ENCODE results near the gene CABP2. TPM values are rescaled to one million over a fixed set of nuclear protein-coding genes. Genes with fewer than 3 reads are reported as not detected.

CABP2 gene
- not detected in 2 replicates for total RNA-seq (2013; cell fraction: nucleolus; rRNA removed)
- total RNA-seq (2014; rRNA removed): not detected in 2 replicates
- not detected in 2 replicates for total RNA-seq (2014; rRNA removed; fragmentation: Illumina TruSeq; extraction: Trizol)
- not detected in 2 replicates for total RNA-seq (2021)
- polyA plus RNA-seq (2011; ENCODE audit: low read depth): not detected
- polyA plus RNA-seq (2011; rRNA removed): not detected in 2 replicates
- not detected in 2 replicates for polyA plus RNA-seq (2011; cell fraction: cytosol; rRNA removed)
- polyA plus RNA-seq (2011; cell fraction: nucleus; rRNA removed): not detected in 2 replicates
- polyA plus RNA-seq (2012): not detected in 2 replicates
- not detected in 2 replicates for polyA plus RNA-seq (2014; fragmentation: Illumina TruSeq; extraction: Trizol)
- not detected for polyA plus RNA-seq (2014; fragmentation: Nextera tagmentation; extraction: Ambion mirVana)
- polyA plus RNA-seq (2014; rRNA removed): not detected in 2 replicates
- not detected for polyA plus RNA-seq (2016; fragmentation: Nextera tagmentation; extraction: Ambion mirVana)
- polyA minus RNA-seq (2011; rRNA and poly(A)+ RNA removed): not detected in 2 replicates
- not detected in 2 replicates for polyA minus RNA-seq (2011; cell fraction: cytosol; rRNA and poly(A)+ RNA removed)
- polyA minus RNA-seq (2011; cell fraction: nucleus; rRNA and poly(A)+ RNA removed): not detected in 2 replicates
- not detected for Bru-seq, nascent RNA
- BruChase-seq, experiment 1, labeled RNA remaining after a 6-hour chase: not detected
- BruChase-seq, experiment 2, labeled RNA remaining after a 2-hour chase: not detected
- long read RNA-seq, experiment 1: 0 reads
- long read RNA-seq, experiment 2: 0 reads

GRCh38 chr11:67522844-67523555 lies at the start of gene CABP2:
Gene CABP2 (minus strand): TSS chr11:67523446. CDS start chr11:67523326, 120 bp downstream.
- Histone ChIP-seq H3K4me2 (ENCODE audit: control insufficient read depth, insufficient read depth) (no peak within 1 kb of the TSS), H3K79me2 (ENCODE audit: control insufficient read depth, insufficient read depth, low read length) (no peaks in the 10 kb centered on the region), H3K36me3 (ENCODE audit: control insufficient read depth in 2 of 2, insufficient read depth in 2 of 2, low read length in 1 of 2) (no peaks in the 10 kb centered on the region), H3K4me3 (no peak within 1 kb of the TSS), H3K9me3 (replicated peaks; ENCODE audit: control insufficient read depth, insufficient read depth, low read length) (no peaks in the 10 kb centered on the region), H3K9ac (ENCODE audit: control insufficient read depth, insufficient read depth, low read length) (no peak within 1 kb of the TSS), H3K4me1 (ENCODE audit: control insufficient read depth, insufficient read depth, low read length) (no peaks in the 10 kb centered on the region), H2AFZ (ENCODE audit: control insufficient read depth, low read depth, low read length) (no peak within 1 kb of the TSS), H3K27me3 (replicated peaks in 1 of 2; ENCODE audit: control insufficient read depth in 2 of 2, insufficient read depth in 2 of 2, low read length in 1 of 2) (no peaks in the 10 kb centered on the region; a peak in 1 of 4 replicates), H4K20me1 (ENCODE audit: control insufficient read depth, insufficient read depth) (no peaks in the 10 kb centered on the region), H3K27ac (ENCODE audit: control insufficient read depth, insufficient read depth) (no peak within 1 kb of the TSS)
- ATAC-seq (no peak), FAIRE-seq (no peak), DNase-seq (ENCODE audit: low read depth, low spot score) (no peak)
- ChIA-PET RAD21 (ENCODE audit: unreplicated experiment) (no interaction called here), POLR2A (no interaction called here), SMC1A (ENCODE audit: uncharacterized antibody, unreplicated experiment) (no interaction called here), CTCF (no interaction called here)
- intact Hi-C loops (cut with micrococcal nuclease; ENCODE audit: unreplicated experiment): no loop called here
- no TSS peak for BruUV-seq (replicated peaks)
- WGBS (ENCODE audit: insufficient coverage, insufficient replicate concordance, low lambda C conversion rate, missing lambda C conversion rate): 52% methylated on average over 15 of the region's 23 CpGs
- in situ Hi-C loops (cut with MboI): no loop called here
- TF ChIP-seq SPI1 (IDR thresholded peaks at IDR 0.05; ENCODE audit: borderline replicate concordance, insufficient read depth, low read depth, low read length) (no peak), STAT1 (conservative IDR thresholded peaks at IDR 0.05) (no peak), SUZ12 (IDR thresholded peaks at IDR 0.05; ENCODE audit: unreplicated experiment) (no peak), E2F8 (IDR thresholded peaks at IDR 0.05; ENCODE audit: low read depth, partially characterized antibody) (no peak), ETV6 (conservative IDR thresholded peaks at IDR 0.05 in 1 of 2, IDR thresholded peaks at IDR 0.05 in 1 of 2; ENCODE audit: borderline replicate concordance in 1 of 2, low read depth in 1 of 2) (no peak), FOXK2 (IDR thresholded peaks at IDR 0.05) (no peak), E2F4 (IDR thresholded peaks at IDR 0.05; ENCODE audit: low read depth, low read length) (no peak), MTA3 (IDR thresholded peaks at IDR 0.05; ENCODE audit: borderline replicate concordance, low read length) (no peak), ZNF274 (IDR thresholded peaks at IDR 0.05; ENCODE audit: insufficient read depth, insufficient read length) (no peak), ZNF217 (IDR thresholded peaks at IDR 0.05) (no peak), NR2F1 (conservative IDR thresholded peaks at IDR 0.05) (no peak), BMI1 (IDR thresholded peaks at IDR 0.05; ENCODE audit: borderline replicate concordance) (no peak), POU2F2 (IDR thresholded peaks at IDR 0.05; ENCODE audit: borderline replicate concordance, low read depth, low read length) (no peak)
